Fibroblast of lung (primary cell): Measurements from ENCODE around the gene ZNF451. TPM values are rescaled to one million over a fixed set of nuclear protein-coding genes. Genes with fewer than 3 reads are reported as not detected.
"Not testable (repeated sequence)": the region's sequence is repeated elsewhere in the genome, so short reads cannot be mapped to it uniquely, and the experiment has no call there.

Experiments
- DNase-seq, 2 donors: peaks; one replicate each; pipeline versions ENCODE4 v3.0.0 to v3.0.0-alpha.2; 2010; ENCODE audit warnings: low read depth in 2 of 2
- H2AFZ ChIP-seq: 2 replicates; pipeline ENCODE4 v1.5.1; 2012; ENCODE audit warnings: low read length, control low read depth, inconsistent platforms
- H3K27ac ChIP-seq: 2 replicates; pipeline ENCODE4 v1.5.1; 2011; ENCODE audit warnings: low read length, control low read depth; ENCODE audit not compliant: insufficient read depth
- H3K27me3 ChIP-seq: 2 replicates; pipeline ENCODE4 v1.5.1; 2011; ENCODE audit warnings: mild to moderate bottlenecking, low read length; ENCODE audit not compliant: control insufficient read depth, insufficient read depth
- H3K36me3 ChIP-seq: 2 replicates; pipeline ENCODE4 v1.5.1; 2011; ENCODE audit warnings: low read length; ENCODE audit not compliant: control insufficient read depth, insufficient read depth
- H3K4me1 ChIP-seq: 2 replicates; pipeline ENCODE4 v1.5.1; 2011; ENCODE audit warnings: low read length; ENCODE audit not compliant: control insufficient read depth, insufficient read depth; ENCODE audit errors: extremely low read depth
- H3K4me2 ChIP-seq: 2 replicates; pipeline ENCODE4 v1.5.1; 2011; ENCODE audit warnings: low read length, control low read depth; ENCODE audit not compliant: insufficient read depth; ENCODE audit errors: extremely low read depth
- H3K4me3 ChIP-seq, 4 experiments: fragments of 200-600 bp in 1 of 4; sonication (generic) in 1 of 4; replicated peaks in 1 of 4; 2 replicates each; pipeline ENCODE4 v1.5.1; 2011 to 2016; ENCODE audit warnings: low read length in 4 of 4, low read depth in 3 of 4, mild to moderate bottlenecking in 3 of 4, control low read depth in 2 of 4, inconsistent platforms in 1 of 4, mixed read lengths in 1 of 4; ENCODE audit not compliant: insufficient read depth in 1 of 4; ENCODE audit errors: control extremely low read depth in 1 of 4
- H3K79me2 ChIP-seq: 2 replicates; pipeline ENCODE4 v1.5.1; 2012; ENCODE audit warnings: mild to moderate bottlenecking, low read length, inconsistent platforms; ENCODE audit not compliant: control insufficient read depth, insufficient read depth
- H3K9ac ChIP-seq: 2 replicates; pipeline ENCODE4 v1.5.1; 2011; ENCODE audit warnings: mild to moderate bottlenecking, low read length, control low read depth; ENCODE audit not compliant: insufficient read depth
- H3K9me3 ChIP-seq: 2 replicates; pipeline ENCODE4 v1.5.1; 2012; ENCODE audit warnings: low read depth, low read length; ENCODE audit not compliant: control insufficient read depth, insufficient read depth
- H4K20me1 ChIP-seq: 2 replicates; pipeline ENCODE4 v1.5.1; 2011; ENCODE audit warnings: low read length; ENCODE audit not compliant: control insufficient read depth, insufficient read depth; ENCODE audit errors: extremely low read depth
- EZH2 ChIP-seq: IDR thresholded peaks from 2 replicates; pipeline ENCODE4 v1.5.1; 2012; ENCODE audit warnings: low read length, control low read depth, mild to moderate bottlenecking; ENCODE audit errors: missing control alignments
- polyA plus RNA-seq, 2 donors: library from polyadenylated mRNA; depleted of rRNA in 1 of 2; stranded (reverse) in 1 of 2; unstranded in 1 of 2; fragments of >200 nt; gene quantifications; 2 replicates each; pipeline ENCODE4 v1.2.1, GENCODE V29; 2011 to 2012; ENCODE audit warnings: missing spikeins in 1 of 2
- total RNA-seq: library from RNA; depleted of rRNA; stranded (reverse); fragments of >200 nt; gene quantifications from 2 replicates; pipeline ENCODE4 v1.2.1, GENCODE V29; 2014
- TF ChIP-seq, protein P1 (sequence below), 2 donors: IDR thresholded peaks in 1 of 2; conservative IDR thresholded peaks in 1 of 2; 1 replicate in 1 of 2; 2 replicates in 1 of 2; pipeline ENCODE4 v1.5.1; 2011 to 2012; ENCODE audit warnings: low read length in 2 of 2, control low read depth in 1 of 2, inconsistent platforms in 1 of 2, low read depth in 1 of 2, mild to moderate bottlenecking in 1 of 2

ZNF451 gene
- total and polyA plus RNA-seq, 2 donors (not counting 1 experiment from before 2014, with no cell fraction given), result 30.0 to 74.6 TPM

DNA sequence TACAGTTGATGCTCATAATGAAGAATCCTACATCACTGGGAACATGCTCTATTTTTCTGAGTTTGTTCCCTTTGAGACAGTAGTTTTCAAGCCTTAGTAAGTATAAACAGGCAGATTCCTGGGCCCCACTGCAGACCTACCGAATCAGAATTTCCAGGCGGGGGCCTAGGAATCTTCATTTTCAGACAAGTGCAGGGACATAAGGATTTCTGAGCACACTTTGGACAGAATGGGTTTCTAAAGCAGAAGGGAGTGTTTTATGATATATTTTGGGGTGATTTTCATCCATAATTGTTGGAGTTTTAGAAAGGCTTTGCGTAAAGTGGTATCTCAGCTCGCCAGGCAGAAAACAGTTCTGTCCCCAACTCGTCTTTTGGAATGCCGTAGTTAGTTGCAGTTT is 42.1 kb upstream of the ZNF451 start:
- H3K79me2 ChIP-seq, result peaks cover 28% of the 10 kb centered on the region
- not testable (repeated sequence) for H3K27me3 ChIP-seq, H3K9me3 ChIP-seq, H3K4me1 ChIP-seq, H2AFZ ChIP-seq, H3K9ac ChIP-seq, H3K27ac ChIP-seq, H4K20me1 ChIP-seq, H3K36me3 ChIP-seq, DNase-seq
- H3K4me2 ChIP-seq, result peak overlapping the region; percentile 59
- H3K4me3 ChIP-seq, result peak overlapping the region; percentile 1 to 67 (median 38)

DNA sequence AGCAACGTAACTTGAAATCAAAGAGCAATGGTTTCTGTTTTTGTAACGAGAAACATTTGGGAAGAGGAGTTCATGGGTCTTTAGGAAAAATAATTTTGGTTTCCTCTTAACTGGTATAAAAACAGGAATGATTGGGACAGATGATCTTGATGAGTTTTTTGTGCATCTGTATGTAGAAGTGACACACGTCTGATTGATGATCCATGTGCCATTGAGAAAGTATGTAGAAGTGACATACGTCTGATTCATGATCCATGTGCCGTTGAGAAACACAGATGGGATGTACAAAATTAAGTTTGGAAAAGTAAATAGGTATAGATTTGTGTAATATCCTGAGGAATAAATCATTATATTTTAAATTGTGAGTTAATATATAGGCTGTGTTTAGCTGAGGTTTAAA is 41.4 kb upstream of the ZNF451 start:
- H2AFZ ChIP-seq, result no peak overlapping the region
- H3K9ac ChIP-seq, result no peak overlapping the region
- H3K4me1 ChIP-seq, result no peaks in the 10 kb centered on the region
- peak overlapping the region; percentile 59 for H3K4me2 ChIP-seq
- H3K27me3 ChIP-seq, result no peaks in the 10 kb centered on the region
- peaks cover 1% of the 10 kb centered on the region for H3K36me3 ChIP-seq
- peak overlapping the region; percentile 1 to 67 (median 38) for H3K4me3 ChIP-seq
- H3K79me2 ChIP-seq, result peaks cover 28% of the 10 kb centered on the region
- DNase-seq, result peak in 1 of 2 donors; percentile 10
- H4K20me1 ChIP-seq, result no peaks in the 10 kb centered on the region
- no peaks in the 10 kb centered on the region for H3K9me3 ChIP-seq
- H3K27ac ChIP-seq, result no peak overlapping the region
- TF ChIP-seq, protein P1, sequence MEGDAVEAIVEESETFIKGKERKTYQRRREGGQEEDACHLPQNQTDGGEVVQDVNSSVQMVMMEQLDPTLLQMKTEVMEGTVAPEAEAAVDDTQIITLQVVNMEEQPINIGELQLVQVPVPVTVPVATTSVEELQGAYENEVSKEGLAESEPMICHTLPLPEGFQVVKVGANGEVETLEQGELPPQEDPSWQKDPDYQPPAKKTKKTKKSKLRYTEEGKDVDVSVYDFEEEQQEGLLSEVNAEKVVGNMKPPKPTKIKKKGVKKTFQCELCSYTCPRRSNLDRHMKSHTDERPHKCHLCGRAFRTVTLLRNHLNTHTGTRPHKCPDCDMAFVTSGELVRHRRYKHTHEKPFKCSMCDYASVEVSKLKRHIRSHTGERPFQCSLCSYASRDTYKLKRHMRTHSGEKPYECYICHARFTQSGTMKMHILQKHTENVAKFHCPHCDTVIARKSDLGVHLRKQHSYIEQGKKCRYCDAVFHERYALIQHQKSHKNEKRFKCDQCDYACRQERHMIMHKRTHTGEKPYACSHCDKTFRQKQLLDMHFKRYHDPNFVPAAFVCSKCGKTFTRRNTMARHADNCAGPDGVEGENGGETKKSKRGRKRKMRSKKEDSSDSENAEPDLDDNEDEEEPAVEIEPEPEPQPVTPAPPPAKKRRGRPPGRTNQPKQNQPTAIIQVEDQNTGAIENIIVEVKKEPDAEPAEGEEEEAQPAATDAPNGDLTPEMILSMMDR (conservative IDR thresholded peaks at IDR 0.05 in 1 of 2, IDR thresholded peaks at IDR 0.05 in 1 of 2; ENCODE audit: low read depth in 1 of 2, low read length in 2 of 2), result no peak
- TF ChIP-seq EZH2, result no peak

DNA sequence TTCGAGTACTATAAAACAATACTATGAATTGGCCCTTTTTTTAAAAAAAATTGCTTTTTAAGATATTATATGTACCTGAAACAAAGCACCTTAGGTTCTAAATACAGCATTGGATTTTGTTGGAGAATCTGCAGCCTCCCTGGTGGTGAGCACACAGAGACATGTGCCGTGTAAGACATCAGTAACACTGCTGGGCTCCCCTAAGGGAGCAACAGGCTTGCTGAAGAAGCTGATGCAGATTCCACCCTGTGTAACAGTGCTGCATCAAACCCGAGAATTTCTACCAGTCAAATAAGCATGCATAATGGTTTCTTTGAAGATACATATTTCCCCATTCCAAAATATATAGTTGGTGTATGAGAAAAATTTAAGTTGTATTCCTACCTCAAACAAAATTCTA is 26.1 kb upstream of the ZNF451 start:
- TF ChIP-seq EZH2, result no peak
- TF ChIP-seq, protein P1 (conservative IDR thresholded peaks at IDR 0.05 in 1 of 2, IDR thresholded peaks at IDR 0.05 in 1 of 2; ENCODE audit: low read depth in 1 of 2, low read length in 2 of 2), result no peak
- H3K27me3 ChIP-seq, result no peaks in the 10 kb centered on the region
- no peak for DNase-seq
- H3K4me1 ChIP-seq, result no peaks in the 10 kb centered on the region
- no peak overlapping the region for H2AFZ ChIP-seq
- no peak overlapping the region for H3K27ac ChIP-seq
- no peaks in the 10 kb centered on the region for H3K9me3 ChIP-seq
- no peaks in the 10 kb centered on the region for H3K36me3 ChIP-seq
- H3K9ac ChIP-seq, result no peak overlapping the region
- H3K4me2 ChIP-seq, result no peak overlapping the region
- no peak overlapping the region for H3K4me3 ChIP-seq
- no peaks in the 10 kb centered on the region for H3K79me2 ChIP-seq
- no peaks in the 10 kb centered on the region for H4K20me1 ChIP-seq
